Choroid plexus epithelial cell (primary cell): ENCODE measurements around the gene SEZ6L.

Source experiments
- DNase-seq: peaks from one replicate; pipeline ENCODE4 v3.0.0-alpha.2; 2010; ENCODE audit warnings: low read depth
- H3K4me3 ChIP-seq: 2 replicates; pipeline ENCODE4 v1.5.1; 2011; ENCODE audit warnings: low read depth, mild to moderate bottlenecking, control low read depth, low read length, moderate library complexity
- TF ChIP-seq, protein P1 (sequence below): conservative IDR thresholded peaks from 2 replicates; pipeline ENCODE4 v1.5.1; 2011; ENCODE audit warnings: low read depth, mild to moderate bottlenecking, control low read depth, inconsistent platforms, low read length, moderate library complexity

Gene SEZ6L

DNA sequence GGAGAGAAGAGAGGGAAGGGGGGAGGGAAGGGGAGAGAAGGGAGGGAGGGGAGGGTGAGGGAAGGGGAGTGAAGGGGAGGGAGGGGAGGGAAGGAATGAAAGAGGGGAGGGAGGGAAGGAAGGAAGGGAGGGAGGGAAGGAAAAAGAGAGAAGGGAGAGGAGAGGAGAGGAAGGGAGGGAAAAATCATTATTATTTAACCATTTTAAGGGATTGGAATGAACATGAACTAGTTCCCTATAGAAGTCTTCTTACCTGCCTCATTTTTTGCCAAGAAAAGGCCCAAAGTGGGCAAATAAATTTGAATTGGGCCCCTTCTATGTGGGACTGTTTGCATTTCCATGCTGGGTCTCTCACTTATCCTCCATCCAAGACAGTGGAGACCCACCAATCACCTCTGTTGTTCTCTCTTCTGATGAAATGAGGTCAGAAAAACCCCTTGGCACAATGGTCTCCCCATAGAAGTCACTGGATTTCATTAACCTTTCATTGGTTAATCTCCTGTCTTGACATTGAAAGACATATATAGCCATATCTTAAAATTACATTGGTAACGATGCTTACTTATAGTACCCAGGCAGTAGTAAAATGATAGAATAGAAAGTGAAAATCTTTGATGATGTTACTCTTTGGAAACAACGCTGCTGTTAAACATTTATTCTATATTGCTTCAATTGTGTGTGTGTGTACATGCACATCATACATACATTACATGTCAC lies 179.7 kb downstream of the SEZ6L start:
- no peak for DNase-seq
- H3K4me3 ChIP-seq: no peak overlapping the region
- TF ChIP-seq, protein P1, sequence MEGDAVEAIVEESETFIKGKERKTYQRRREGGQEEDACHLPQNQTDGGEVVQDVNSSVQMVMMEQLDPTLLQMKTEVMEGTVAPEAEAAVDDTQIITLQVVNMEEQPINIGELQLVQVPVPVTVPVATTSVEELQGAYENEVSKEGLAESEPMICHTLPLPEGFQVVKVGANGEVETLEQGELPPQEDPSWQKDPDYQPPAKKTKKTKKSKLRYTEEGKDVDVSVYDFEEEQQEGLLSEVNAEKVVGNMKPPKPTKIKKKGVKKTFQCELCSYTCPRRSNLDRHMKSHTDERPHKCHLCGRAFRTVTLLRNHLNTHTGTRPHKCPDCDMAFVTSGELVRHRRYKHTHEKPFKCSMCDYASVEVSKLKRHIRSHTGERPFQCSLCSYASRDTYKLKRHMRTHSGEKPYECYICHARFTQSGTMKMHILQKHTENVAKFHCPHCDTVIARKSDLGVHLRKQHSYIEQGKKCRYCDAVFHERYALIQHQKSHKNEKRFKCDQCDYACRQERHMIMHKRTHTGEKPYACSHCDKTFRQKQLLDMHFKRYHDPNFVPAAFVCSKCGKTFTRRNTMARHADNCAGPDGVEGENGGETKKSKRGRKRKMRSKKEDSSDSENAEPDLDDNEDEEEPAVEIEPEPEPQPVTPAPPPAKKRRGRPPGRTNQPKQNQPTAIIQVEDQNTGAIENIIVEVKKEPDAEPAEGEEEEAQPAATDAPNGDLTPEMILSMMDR: no peak

DNA sequence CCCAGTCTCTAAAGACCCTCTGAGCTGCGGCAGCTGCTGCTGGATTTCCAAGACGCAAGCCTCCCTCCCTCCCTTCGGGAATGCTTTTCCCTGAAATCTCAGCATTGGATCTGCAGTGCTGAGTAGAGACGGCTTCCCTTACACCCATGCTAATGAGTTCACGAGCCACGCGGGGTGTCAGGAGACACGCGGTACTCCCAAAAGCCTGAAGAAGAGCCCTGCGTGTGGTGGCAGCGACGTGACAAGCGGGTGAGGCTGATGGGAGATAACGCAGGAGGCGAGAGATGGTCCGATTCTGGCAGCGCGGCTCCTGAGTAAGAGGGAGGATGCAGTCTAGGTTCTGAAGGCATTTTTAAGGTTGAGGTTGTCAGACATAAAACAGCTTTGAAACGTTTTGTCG lies 185.4 kb downstream of the SEZ6L start:
- DNase-seq: no peak
- TF ChIP-seq, protein P1: no peak
- H3K4me3 ChIP-seq: no peak overlapping the region

DNA sequence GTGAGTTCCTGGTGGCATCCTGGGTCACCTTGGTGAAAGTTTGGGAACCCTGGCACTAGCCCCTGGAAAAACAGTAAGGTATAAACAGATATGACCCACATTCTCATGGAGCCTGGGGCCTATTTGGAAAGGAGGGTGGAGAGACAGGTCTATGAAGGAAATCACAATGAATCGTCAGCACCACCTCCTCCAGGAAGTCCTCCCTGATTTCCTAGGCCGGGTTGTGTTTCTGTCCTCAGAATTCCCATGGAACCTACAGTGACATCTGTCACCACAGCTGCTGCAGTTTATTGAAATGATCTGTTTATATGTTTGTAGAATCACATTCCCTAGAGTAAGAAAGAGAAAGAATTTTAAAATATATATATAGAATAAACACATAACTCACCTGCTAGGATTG lies 188.0 kb downstream of the SEZ6L start:
- no peak for DNase-seq
- TF ChIP-seq, protein P1: no peak
- H3K4me3 ChIP-seq: no peak overlapping the region

DNA sequence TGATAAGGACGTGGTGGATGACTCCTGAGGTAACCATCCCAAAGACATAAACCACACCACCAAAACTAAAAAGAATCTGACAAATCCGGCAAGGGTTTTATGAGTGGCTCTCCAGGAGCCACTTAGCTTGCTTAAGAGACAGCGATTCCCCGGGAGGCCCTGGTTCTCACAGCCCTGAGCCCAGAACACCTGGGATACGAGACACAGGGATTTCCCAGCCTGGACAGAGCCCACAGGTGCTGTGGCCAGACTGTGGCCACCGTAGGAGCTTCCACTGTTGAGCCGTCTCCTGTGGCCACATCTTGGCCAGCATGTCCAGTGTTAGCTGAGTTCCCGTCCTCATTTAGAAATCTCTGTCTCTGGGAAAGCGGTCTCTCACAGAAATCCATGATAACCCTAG lies 188.6 kb downstream of the SEZ6L start:
- TF ChIP-seq, protein P1: no peak
- no peak overlapping the region for H3K4me3 ChIP-seq
- no peak for DNase-seq

DNA sequence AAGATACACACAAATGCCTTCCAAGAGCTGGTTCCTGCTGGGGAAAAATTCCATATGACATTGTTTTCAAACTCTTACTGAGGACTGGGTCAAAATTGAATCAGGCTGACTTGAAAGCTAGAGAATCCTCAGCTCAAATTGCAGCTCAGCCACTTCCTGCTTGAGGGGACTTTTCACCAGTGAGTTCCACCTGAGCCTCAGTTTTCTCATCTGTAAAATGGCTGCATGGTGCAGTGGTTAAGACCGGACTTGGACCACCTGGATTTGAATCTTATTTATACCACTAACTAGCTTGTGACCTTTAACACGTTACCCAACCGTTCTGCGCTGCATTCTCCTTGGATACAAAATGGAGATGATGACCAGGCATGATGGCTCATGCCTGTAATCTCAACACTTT lies 189.9 kb downstream of the SEZ6L start:
- H3K4me3 ChIP-seq: no peak overlapping the region
- no peak for DNase-seq
- TF ChIP-seq, protein P1: no peak

DNA sequence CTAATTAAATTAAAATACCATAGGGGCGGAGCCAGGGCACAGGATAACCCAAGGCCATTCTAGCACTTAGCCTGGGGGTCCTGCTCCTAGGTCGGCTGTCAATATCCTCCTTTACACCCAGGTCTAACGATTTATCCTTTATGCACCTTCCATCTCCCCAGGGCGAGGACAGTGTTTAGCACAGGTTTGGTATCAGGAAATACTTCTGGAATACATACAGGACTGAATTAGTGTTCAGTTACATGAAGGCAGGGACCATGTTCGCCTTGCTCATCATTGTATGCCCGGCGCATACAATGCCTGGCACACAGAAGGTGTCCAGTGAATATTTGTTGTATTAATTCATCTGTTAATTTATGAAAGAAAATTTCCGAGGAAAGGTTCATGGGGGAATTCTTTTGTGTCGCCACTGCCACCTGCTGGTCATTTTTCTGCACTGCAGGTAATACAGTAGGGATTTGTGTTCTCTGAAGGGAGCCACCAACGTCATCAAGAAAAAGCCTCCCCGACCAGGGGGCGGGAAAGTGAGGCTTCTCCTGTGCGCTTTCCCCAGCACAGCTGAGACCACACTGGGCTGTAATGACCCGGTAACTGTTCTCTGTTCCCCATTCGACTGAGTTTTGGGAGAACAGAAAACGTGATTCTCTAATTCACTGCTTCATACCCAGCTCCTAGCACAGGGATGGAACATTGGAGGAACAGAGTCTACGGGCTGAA lies 191.1 kb downstream of the SEZ6L start:
- TF ChIP-seq, protein P1: peak; percentile 92
- no peak overlapping the region for H3K4me3 ChIP-seq
- DNase-seq: peak; percentile 84

DNA sequence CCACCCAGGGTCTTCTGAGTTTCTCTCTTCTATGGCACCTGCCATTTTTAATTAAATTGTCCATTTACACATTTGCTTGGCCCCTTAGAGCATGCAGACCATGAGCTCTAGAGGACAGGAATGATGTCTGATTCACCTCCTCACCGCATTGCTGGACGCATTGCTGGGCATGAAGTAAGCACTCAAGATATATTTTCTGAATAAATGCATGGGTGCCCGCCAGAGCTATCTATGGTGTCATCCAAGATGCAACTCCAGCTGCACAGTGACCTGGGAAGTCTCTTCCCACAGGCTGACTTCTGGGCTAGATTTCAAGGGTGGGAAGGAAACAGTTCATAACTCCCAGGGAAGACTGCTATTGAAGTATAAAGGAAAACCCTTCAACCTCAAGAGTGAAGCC lies 193.2 kb downstream of the SEZ6L start:
- TF ChIP-seq, protein P1: no peak
- DNase-seq: no peak
- H3K4me3 ChIP-seq: no peak overlapping the region
